Stimulated activated CD4-positive, alpha-beta T cell treated with anti-CD3 and anti-CD28 coated beads, Interleukin-1b, Interleukin-23, amount 100 ng/mL, for 48 hours (primary cell): Measurements from ENCODE around the gene KLF16.

ENCODE experiments used
- DNase-seq: peaks from one replicate; pipeline ENCODE4 v3.0.0-alpha.2; 2020

KLF16 gene

GRCh38 chr19:1839658-1840540 lies 23.5 kb downstream of the KLF16 start:
- no peak for DNase-seq

GRCh38 chr19:1837625-1838105 lies 25.7 kb downstream of the KLF16 start:
- DNase-seq = no peak

- DNase-seq = no peak
These were observed 26.2 kb downstream of the KLF16 start for GRCh38 chr19:1837222-1837565.

GRCh38 chr19:1836458-1837221 lies 26.7 kb downstream of the KLF16 start:
- no peak for DNase-seq

DNA sequence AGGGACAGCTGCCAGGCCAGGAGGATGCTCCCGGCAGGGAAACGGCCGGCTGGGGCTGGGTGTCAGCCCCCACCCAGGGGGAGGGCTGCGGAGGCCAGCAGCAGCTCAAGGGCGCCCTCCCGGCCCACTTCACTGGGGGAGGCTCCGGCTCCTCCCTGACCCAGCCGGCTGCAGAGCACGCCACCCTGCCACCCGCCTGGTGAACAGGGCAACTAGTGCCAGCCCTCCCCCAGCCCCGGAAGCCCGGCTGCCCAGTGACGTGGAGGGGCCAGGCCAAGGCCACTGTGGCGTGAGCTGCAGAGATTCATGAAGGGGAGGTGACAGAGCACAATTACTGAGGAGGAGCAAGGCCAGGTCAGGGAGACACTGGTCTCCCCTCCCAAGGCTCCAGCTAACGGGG lies 29.8 kb downstream of the KLF16 start:
- no peak for DNase-seq

DNA sequence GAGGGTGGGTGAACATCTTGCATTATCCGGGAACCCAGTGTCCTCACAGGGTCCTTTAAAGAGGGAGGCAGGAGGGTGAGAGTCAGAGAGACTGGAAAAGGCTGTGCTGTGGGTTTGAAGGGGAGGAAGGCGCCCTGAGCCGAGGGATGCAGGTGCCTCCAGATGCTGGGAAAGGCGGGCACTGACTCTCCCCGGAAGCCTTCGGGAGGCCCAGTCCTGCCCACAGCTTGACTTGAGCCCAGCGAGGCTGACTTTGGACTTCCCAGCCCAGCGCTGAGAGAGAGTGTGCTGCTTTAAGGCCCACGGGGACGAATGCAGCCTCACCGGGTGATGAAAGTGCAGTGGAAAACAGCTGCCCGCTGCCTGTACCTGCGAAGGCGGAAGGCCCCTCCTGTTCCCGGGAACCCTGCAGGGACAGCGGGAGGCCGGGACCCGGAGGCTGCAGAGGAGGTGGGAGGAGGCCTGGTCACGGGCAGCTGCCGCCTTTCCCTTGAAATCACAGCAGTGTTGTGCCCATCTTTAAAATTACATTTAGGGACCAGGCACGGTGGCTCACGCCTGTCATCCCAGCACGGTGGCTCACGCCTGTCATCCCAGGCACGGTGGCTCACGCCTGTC lies 31.2 kb downstream of the KLF16 start:
- DNase-seq = no peak

DNA sequence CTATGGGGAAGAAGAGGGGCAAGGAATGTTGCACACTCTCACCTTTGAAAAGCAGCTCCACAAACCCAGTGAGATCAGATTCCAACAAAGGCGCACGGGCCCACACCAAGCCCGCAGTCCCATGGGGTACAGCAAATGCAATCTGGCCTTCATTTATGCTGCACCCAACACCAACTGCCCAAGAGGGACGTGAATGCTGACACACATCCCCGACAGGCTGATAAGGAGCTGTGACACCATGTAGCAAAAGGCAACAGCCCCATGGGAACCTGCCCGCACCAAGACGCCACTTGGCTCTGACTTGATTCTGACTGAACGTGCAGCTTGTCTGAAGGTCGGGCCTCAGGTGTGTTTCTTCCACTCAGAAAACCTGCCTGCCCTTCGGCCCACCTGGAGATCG lies 32.4 kb downstream of the KLF16 start:
- no peak for DNase-seq

- DNase-seq = no peak
These were observed 32.8 kb downstream of the KLF16 start for GRCh38 chr19:1830568-1830967.

DNA sequence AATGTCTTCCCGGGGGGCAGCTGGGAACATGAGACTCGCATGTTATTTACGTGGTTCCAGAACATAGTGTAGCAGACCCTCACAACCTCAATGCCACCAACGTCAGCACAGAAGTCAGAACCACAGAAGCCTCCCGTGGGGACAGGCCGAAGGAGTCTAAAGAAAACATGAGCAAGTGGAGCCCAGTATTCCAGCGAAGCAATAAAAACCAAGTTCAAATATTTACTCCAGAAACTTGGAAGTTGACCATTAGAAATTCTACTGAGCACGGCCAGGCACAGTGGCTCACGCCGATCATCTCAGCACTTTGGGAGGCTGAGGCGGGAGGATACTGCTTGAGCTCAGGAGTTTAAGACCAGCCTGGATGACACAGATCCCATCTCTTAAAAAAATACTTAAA lies 33.4 kb downstream of the KLF16 start:
- no peak for DNase-seq

- DNase-seq = no peak
These were observed 34.8 kb downstream of the KLF16 start for GRCh38 chr19:1828279-1829238.

GRCh38 chr19:1827566-1828278 lies 35.7 kb downstream of the KLF16 start:
- no peak for DNase-seq

DNA sequence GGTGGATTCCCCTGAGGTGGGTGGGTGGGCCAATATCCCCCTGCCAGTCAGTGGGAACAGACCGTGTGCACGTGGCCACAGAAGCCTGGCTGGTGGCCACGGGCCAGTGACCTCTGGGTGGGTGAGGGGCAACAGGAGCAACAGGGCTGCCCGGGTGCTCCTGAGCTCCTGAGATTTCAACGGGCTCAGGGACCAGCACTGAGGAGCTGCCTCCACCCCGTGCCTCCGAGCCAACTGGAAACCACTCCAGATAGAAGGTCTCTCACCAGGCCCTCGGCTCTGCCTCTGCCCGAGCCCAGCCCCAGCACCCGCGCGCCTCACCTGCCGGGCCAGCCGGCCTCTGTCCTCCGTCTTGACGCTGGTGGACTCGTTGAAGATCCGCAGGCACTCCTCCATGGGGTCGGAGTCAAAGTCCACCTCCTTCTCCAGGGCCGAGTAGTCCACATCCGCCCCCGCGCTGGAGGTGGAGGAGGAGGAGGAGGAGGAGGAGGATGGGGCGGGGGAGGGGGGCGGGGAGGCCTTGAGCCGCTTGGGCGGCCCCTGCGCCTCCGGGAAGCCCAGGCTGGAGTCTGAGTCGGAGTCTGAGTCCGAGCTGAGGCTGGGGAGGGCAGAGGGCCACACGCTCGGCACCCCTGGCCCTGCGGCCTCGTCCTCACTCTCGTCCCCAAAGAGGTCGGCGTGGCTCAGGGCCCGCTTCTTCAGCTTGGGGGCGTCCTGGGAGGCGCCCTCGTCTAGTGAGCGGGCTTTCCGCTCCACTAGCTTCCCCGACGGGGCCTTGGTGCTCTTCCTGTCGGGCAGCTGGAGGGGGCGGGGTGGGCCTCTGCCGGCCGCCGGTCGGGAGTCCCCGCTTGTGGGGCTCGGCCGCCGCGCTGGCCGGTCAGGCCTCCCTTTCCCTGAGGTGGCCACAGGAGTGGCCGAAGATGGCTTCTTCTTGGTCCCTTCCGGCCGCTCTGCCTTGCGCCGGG lies 36.5 kb downstream of the KLF16 start:
- DNase-seq = no peak

DNA sequence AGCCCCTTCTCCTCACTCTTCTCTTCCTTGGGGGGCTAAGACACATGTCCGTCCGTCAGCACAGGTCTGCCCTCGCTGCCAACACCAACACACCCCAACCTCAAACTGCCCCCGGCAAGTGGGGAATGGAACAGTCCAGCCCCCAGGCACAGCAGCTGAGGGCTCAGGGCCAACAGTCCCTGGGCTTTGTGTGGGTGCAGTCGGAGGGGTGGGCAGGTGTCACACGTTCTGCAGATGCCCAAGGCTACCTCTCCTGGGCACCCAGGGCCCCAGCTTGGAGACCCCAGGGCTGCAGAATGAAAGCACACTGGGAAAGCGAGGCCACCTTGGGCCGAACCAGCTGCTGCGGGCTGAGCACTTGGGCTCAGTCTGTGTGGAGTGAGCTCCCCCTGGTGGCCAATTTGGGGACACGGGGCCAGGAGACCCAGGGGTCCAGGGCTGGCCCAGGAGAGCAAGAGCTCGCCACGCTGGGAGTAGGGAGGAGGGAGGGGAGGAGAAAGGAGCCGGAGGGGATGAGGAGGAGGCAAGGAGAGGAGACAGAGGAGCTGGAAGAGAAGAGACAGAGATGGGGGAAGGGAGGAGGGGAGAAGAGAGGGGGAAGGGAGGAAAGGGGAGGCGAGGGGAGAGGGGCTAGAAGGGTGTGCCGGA lies 37.3 kb downstream of the KLF16 start:
- peak; percentile 68 for DNase-seq

DNA sequence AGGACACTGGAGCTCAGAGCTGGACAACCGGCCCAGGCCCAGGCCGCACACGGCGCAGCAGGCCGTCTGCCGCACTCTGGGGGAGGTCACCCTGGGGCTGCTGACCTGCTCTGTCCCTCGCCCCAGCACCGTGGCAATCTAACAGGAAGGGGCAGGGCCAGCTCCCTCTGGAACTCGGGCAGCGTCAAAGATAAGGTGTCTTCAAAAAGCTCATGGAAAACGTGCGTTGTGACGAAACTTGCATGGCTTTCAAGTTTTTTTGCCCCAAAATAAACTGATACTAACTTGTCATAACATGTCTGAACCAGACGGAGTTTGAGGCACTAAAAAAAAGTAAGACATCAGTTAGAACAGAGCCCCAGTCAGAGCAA lies 39.1 kb downstream of the KLF16 start:
- no peak for DNase-seq

DNA sequence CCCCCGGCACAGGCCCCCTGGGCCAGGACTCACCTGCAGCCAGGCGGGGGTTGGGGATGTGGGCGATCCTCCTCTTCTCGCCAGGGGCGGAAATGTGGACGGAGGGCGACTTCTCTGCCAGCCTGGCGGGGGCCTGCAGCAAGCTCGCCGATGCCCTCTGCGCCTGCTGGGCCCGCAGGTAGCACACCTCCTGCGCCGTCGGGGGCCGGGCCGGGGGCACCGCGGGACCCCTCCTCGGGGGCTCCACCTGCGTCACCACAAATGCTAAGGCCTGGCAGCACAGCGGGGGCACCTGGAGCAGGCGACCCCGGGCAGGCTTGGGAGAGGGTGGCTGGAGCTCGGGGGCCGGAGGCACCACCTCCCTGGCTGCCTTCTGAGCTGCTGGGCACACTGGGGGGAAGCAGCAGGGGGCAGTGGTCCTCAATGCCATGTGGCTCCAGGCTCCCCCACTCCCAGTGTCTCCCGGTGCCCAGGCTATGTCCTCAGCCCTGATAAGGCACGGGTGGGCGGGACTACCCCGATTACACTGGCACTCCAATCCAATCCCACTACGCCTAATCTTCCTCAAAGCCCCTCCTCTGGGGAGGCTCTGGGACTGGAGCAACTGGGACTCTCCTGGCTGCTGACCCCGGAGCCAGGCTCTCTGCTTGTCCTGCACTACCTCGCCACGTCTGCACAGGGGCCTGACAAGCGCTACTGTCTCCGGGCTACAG lies 39.7 kb downstream of the KLF16 start:
- no peak for DNase-seq

- no peak for DNase-seq
These were observed 40.4 kb downstream of the KLF16 start for GRCh38 chr19:1823020-1823419.

DNA sequence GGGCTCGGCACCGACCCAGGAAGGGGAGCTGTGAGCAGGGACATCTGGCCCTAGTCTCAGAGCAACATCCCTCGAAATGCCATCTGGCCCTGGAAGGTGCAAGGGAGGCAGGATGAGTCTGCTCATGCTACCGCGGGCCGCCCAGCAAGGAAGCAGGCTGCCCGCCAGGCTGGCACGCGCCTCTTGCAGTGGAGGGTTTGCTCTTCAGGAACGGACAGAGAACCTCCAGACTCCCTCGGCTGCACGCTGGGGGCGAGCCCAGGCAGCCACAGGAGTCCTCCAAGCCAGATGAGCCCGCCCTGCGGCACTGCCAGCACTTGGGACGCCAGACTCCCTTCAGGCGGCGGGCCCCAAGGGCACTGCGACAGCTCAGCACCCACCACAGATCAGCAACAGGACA lies 41.2 kb downstream of the KLF16 start:
- DNase-seq = no peak

- no peak for DNase-seq
These were observed 43.8 kb downstream of the KLF16 start for GRCh38 chr19:1819341-1820255.
